GM18868 (cell line): ENCODE data around the gene CSPG4.
"Not testable (repeated sequence)": the region's sequence is repeated elsewhere in the genome, so short reads cannot be mapped to it uniquely, and the experiment has no call there.

ENCODE experiments used
- ATAC-seq: cut with Tn5 transposase; IDR thresholded peaks from one replicate; pipeline ENCODE4 v1.9.1; 2021; ENCODE audit warnings: mild to moderate bottlenecking, moderate library complexity; ENCODE audit not compliant: unreplicated experiment

CSPG4 gene

GRCh38 chr15:75705854-75706681, 6.6 kb downstream of the CSPG4 start:
- ATAC-seq = no peak

GRCh38 chr15:75705375-75705774, 7.3 kb downstream of the CSPG4 start:
- not testable (repeated sequence) for ATAC-seq

GRCh38 chr15:75704618-75705017, 8.0 kb downstream of the CSPG4 start:
- no peak for ATAC-seq

- ATAC-seq = no peak
Measured at GRCh38 chr15:75704263-75704615, 8.4 kb downstream of the CSPG4 start.

- ATAC-seq = not testable (repeated sequence)
Measured at GRCh38 chr15:75703440-75704262, 9.0 kb downstream of the CSPG4 start.

- ATAC-seq = no peak
Measured at GRCh38 chr15:75702436-75702835, 10.2 kb downstream of the CSPG4 start.

GRCh38 chr15:75701071-75702003, 11.3 kb downstream of the CSPG4 start:
- not testable (repeated sequence) for ATAC-seq

- ATAC-seq = peak; percentile 44
Measured at GRCh38 chr15:75699961-75700874, 12.4 kb downstream of the CSPG4 start.

GRCh38 chr15:75699517-75699916, 13.1 kb downstream of the CSPG4 start:
- ATAC-seq = not testable (repeated sequence)

GRCh38 chr15:75697974-75698747, 14.5 kb downstream of the CSPG4 start:
- ATAC-seq = not testable (repeated sequence)

GRCh38 chr15:75697523-75697922, 15.1 kb downstream of the CSPG4 start:
- no peak for ATAC-seq

- no peak for ATAC-seq
Measured at GRCh38 chr15:75696854-75697259, 15.8 kb downstream of the CSPG4 start.

GRCh38 chr15:75696311-75696720, 16.3 kb downstream of the CSPG4 start:
- no peak for ATAC-seq

- ATAC-seq = no peak
Measured at GRCh38 chr15:75695634-75696310, 16.9 kb downstream of the CSPG4 start.

GRCh38 chr15:75695220-75695619, 17.4 kb downstream of the CSPG4 start:
- no peak for ATAC-seq

- no peak for ATAC-seq
Measured at GRCh38 chr15:75694241-75695182, 18.1 kb downstream of the CSPG4 start.

GRCh38 chr15:75693501-75694240, 19.0 kb downstream of the CSPG4 start:
- no peak for ATAC-seq
